OCI-LY7 (cell line): ENCODE measurements around the gene FIP1L1. TPM values are rescaled to one million over a fixed set of nuclear protein-coding genes. Genes with fewer than 3 reads are reported as not detected.

ENCODE experiments used
- BruUV-seq: library from RNA; stranded (reverse); fragments of 400-500 nt; replicated peaks from 2 replicates; lab custom pipeline; 2021; lab: Mats Ljungman, UMichigan
- CTCF ChIA-PET: fragments of 300-600 bp; sonication (Branson Sonifier 250); formaldehyde crosslinking; loops from one replicate; lab custom pipeline; 2022; ENCODE audit warnings: antibody characterized with exemption; ENCODE audit not compliant: unreplicated experiment; lab: Charles Lee
- POLR2A ChIA-PET: fragments of 300-600 bp; sonication (Branson Sonifier 250); formaldehyde crosslinking; loops from one replicate; lab custom pipeline; 2022; ENCODE audit warnings: antibody characterized with exemption; lab: Charles Lee
- DNase-seq: peaks from one replicate; pipeline ENCODE4 v3.0.0-alpha.2; 2015; ENCODE audit warnings: low spot score
- H2AFZ ChIP-seq: fragments of 200-600 bp; sonication (generic), shearing (Covaris generic); 2 replicates; pipeline ENCODE4 v1.6.1; 2014; ENCODE audit warnings: mild to moderate bottlenecking, antibody characterized with exemption, low read length, moderate library complexity
- H3K27ac ChIP-seq: fragments of 200-600 bp; sonication (generic); 2 replicates; pipeline ENCODE4 v1.5.1; 2014; ENCODE audit warnings: mixed run types, low read depth, mild to moderate bottlenecking, moderate library complexity, low read length, inconsistent platforms; ENCODE audit not compliant: poor library complexity, severe bottlenecking
- H3K36me3 ChIP-seq: fragments of 200-600 bp; sonication (generic); 2 replicates; pipeline ENCODE4 v1.6.1; 2014; ENCODE audit warnings: mild to moderate bottlenecking, antibody characterized with exemption, low read length, moderate library complexity, mixed read lengths; ENCODE audit not compliant: insufficient read depth
- H3K4me1 ChIP-seq: fragments of 200-600 bp; sonication (generic); 2 replicates; pipeline ENCODE4 v1.5.1; 2014; ENCODE audit warnings: mild to moderate bottlenecking, low read length; ENCODE audit not compliant: insufficient read depth, poor library complexity, severe bottlenecking
- H3K4me2 ChIP-seq: fragments of 200-600 bp; sonication (generic); 2 replicates; pipeline ENCODE4 v1.6.1; 2014; ENCODE audit warnings: mild to moderate bottlenecking, low read length
- H3K4me3 ChIP-seq: fragments of 200-600 bp; sonication (generic); 2 replicates; pipeline ENCODE4 v1.5.1; 2014; ENCODE audit warnings: mild to moderate bottlenecking, low read depth, low read length; ENCODE audit not compliant: poor library complexity, severe bottlenecking
- H3K79me2 ChIP-seq: fragments of 200-600 bp; sonication (generic); 2 replicates; pipeline ENCODE4 v1.6.1; 2016; ENCODE audit warnings: low read depth, mild to moderate bottlenecking, low read length, moderate library complexity, mixed read lengths; ENCODE audit not compliant: insufficient read depth
- H3K9me2 ChIP-seq: fragments of 200-600 bp; sonication (generic); 2 replicates; pipeline ENCODE4 v1.6.1; 2016; ENCODE audit warnings: mild to moderate bottlenecking, low read length, mixed read lengths; ENCODE audit not compliant: insufficient read depth
- H3K9me3 ChIP-seq: fragments of 200-600 bp; sonication (generic); 2 replicates; pipeline ENCODE4 v1.6.1; 2014; ENCODE audit warnings: mild to moderate bottlenecking, mixed run types, low read length, mixed read lengths
- H4K20me1 ChIP-seq: fragments of 200-600 bp; sonication (generic); 2 replicates; pipeline ENCODE4 v1.6.1; 2014; ENCODE audit warnings: mild to moderate bottlenecking, antibody characterized with exemption, low read length, moderate library complexity, mixed read lengths; ENCODE audit not compliant: insufficient read depth
- EZH2phosphoT487 ChIP-seq: fragments of 200-600 bp; sonication (generic); IDR thresholded peaks from 2 replicates; pipeline ENCODE4 v1.6.1; 2018; ENCODE audit warnings: low read depth, borderline replicate concordance, mild to moderate bottlenecking, mixed run types, antibody characterized with exemption, low read length, moderate library complexity, mixed read lengths
- intact Hi-C: fragments of 100-400 bp; cut with micrococcal nuclease; formaldehyde crosslinking; loops from one replicate; pipeline ENCODE4 v1.10.0; 2022; ENCODE audit not compliant: unreplicated experiment
- total RNA-seq, 2 experiments: library from RNA; depleted of rRNA in 1 of 2; stranded (reverse); fragments of >200 nt in 1 of 2; shearing (Covaris generic) in 1 of 2; gene quantifications; 2 replicates each; pipeline ENCODE4 v1.2.3, GENCODE V29; 2014 to 2022
- TF ChIP-seq, protein P1 (sequence below): fragments of 200-600 bp; sonication (generic); conservative IDR thresholded peaks from 2 replicates; pipeline ENCODE4 v1.5.1; 2014; ENCODE audit warnings: mild to moderate bottlenecking, antibody characterized with exemption, low read length, moderate library complexity, mixed read lengths

FIP1L1 gene
- total RNA-seq, 2 experiments from 2014 or later = 73.2 to 86.9 TPM

DNA sequence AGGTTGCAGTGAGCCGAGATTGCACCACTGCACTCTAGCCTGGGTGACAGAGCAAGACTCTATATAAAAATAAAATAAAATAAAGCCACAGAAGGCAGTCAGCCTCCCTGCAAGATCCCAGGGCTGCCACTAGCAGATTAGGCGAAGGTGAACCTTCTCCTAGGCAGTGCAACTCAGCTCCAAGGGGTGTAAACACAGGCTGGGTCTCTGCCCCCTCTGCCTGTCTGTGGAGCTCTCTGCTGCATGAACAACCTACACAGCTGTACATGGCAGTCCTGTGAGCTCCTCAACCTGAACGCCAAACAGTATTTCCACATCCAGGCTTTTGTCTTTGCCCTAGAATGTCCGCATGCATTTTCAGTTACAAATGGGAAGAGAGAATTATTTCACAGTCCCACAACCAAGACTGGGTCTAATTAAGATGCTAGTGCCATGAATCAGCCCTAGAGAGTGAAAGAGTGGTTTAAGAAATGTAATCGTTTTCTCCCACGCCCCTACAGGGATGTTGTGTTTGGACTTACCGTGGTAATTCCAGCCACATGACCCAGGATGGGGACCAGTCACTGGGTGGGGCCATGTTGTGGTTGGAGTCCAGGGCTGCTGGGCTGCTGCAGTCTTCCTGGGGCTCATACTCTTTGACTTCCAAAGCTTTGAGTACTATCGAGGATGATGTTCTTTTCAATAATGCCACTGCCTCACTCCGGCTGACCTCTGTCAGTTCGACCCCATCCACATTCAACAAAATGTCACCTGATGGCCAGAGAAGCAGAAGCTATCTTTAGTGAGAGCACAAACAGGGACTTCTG is 99.0 kb downstream of the FIP1L1 start:
- intact Hi-C loops = no loop called here
- CTCF ChIA-PET = no interaction called here
- H3K9me3 ChIP-seq = no peaks in the 10 kb centered on the region

DNA sequence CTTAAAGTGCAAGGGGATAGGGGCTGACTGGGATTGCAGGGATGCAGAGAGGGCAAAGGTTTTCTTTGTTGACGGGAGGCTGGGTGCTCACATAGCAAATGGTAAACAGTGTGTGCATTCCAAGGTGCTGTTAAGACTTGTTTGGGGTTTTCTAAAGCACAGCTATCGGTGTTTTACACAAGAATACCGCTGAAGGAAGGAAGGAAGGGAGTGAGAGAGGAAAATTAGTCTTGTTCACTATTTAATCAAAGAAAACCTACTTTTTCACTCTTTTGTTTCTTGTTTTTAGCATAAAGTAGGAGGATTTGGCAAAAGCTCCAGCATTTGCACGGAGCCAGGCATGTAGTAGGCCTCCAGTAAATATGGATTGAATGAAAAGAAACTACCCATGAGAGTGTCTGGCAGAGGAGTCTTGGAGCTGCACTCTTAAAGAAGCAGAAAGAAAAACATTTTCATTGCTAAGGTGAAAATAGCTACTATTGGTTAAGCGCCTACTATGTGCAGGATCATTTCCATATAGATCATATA is 99.7 kb downstream of the FIP1L1 start:
- Histone ChIP-seq H3K9me2 (no peaks in the 10 kb centered on the region), H4K20me1 (no peaks in the 10 kb centered on the region), H3K79me2 (no peaks in the 10 kb centered on the region), H3K9me3 (no peaks in the 10 kb centered on the region), H3K36me3 (no peaks in the 10 kb centered on the region), H3K4me2 (no peak overlapping the region), H3K27ac (no peak overlapping the region), H3K4me1 (no peaks in the 10 kb centered on the region), H2AFZ (no peak overlapping the region), H3K4me3 (no peak overlapping the region)
- TF ChIP-seq, protein P1, sequence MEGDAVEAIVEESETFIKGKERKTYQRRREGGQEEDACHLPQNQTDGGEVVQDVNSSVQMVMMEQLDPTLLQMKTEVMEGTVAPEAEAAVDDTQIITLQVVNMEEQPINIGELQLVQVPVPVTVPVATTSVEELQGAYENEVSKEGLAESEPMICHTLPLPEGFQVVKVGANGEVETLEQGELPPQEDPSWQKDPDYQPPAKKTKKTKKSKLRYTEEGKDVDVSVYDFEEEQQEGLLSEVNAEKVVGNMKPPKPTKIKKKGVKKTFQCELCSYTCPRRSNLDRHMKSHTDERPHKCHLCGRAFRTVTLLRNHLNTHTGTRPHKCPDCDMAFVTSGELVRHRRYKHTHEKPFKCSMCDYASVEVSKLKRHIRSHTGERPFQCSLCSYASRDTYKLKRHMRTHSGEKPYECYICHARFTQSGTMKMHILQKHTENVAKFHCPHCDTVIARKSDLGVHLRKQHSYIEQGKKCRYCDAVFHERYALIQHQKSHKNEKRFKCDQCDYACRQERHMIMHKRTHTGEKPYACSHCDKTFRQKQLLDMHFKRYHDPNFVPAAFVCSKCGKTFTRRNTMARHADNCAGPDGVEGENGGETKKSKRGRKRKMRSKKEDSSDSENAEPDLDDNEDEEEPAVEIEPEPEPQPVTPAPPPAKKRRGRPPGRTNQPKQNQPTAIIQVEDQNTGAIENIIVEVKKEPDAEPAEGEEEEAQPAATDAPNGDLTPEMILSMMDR = no peak
- no peak for TF ChIP-seq EZH2phosphoT487
- intact Hi-C loops = no loop called here
- DNase-seq = no peak
- BruUV-seq = no TSS peak
- POLR2A ChIA-PET = interaction anchor here (1.1 to 1.6 kb wide), 2 partner anchors 13 to 19 kb away, joined by 4 to 5 read pairs; no protein-coding TSS in a partner anchor
- CTCF ChIA-PET = no interaction called here

More for the DNA sequence above, 99.0 kb downstream of the FIP1L1 start:
- Histone ChIP-seq H3K9me2 (no peaks in the 10 kb centered on the region), H3K4me2 (no peak overlapping the region), H3K27ac (no peak overlapping the region), H3K36me3 (no peaks in the 10 kb centered on the region), H3K4me1 (no peaks in the 10 kb centered on the region), H3K79me2 (no peaks in the 10 kb centered on the region), H4K20me1 (no peaks in the 10 kb centered on the region), H3K4me3 (no peak overlapping the region), H2AFZ (no peak overlapping the region)
- no peak for DNase-seq
- TF ChIP-seq EZH2phosphoT487 = no peak
- no TSS peak for BruUV-seq
- POLR2A ChIA-PET = interaction anchor here (1.4 to 1.6 kb wide), 2 partner anchors 11 to 13 kb away, joined by 4 to 5 read pairs; no protein-coding TSS in a partner anchor

- Histone ChIP-seq H3K4me3 (no peak overlapping the region), H4K20me1 (no peaks in the 10 kb centered on the region), H3K9me3 (no peaks in the 10 kb centered on the region), H3K4me1 (no peaks in the 10 kb centered on the region), H3K36me3 (no peaks in the 10 kb centered on the region), H3K79me2 (no peaks in the 10 kb centered on the region), H3K4me2 (no peak overlapping the region), H3K9me2 (no peaks in the 10 kb centered on the region), H2AFZ (no peak overlapping the region), H3K27ac (no peak overlapping the region)
- TF ChIP-seq, protein P1 = no peak
- TF ChIP-seq EZH2phosphoT487 = no peak
- intact Hi-C loops = no loop called here
- no peak for DNase-seq
- CTCF ChIA-PET = interaction anchor here (0.6 kb wide), 1 partner anchor 579 kb away, joined by 3 read pairs; no protein-coding TSS in a partner anchor
- no TSS peak for BruUV-seq
- POLR2A ChIA-PET = interaction anchor here (0.7 to 1.6 kb wide), 3 partner anchors 12 to 51 kb away, joined by 3 to 5 read pairs (median 4); no protein-coding TSS in a partner anchor
Observed at GRCh38 chr4:53477636-53478035, 100.2 kb downstream of the FIP1L1 start.
